CD4-positive, alpha-beta T cell treated with Interleukin-1 beta for 1 hour (primary cell): ENCODE data around the gene MGMT.

Experiments used
- DNase-seq, 2 donors: peaks; one replicate each; pipeline ENCODE4 v3.0.0-alpha.2; 2020 to 2022

MGMT gene

GRCh38 chr10:129629911-129630310 is 162.9 kb downstream of the MGMT start:
- no peak for DNase-seq

GRCh38 chr10:129631006-129631405 is 164.0 kb downstream of the MGMT start:
- DNase-seq: no peak

GRCh38 chr10:129631870-129632623 is 165.0 kb downstream of the MGMT start:
- DNase-seq: no peak

GRCh38 chr10:129637010-129637409 is 170.0 kb downstream of the MGMT start:
- no peak for DNase-seq

- no peak for DNase-seq
Measured at GRCh38 chr10:129637846-129638245, 170.8 kb downstream of the MGMT start.

- no peak for DNase-seq
Measured at GRCh38 chr10:129641351-129641750, 174.3 kb downstream of the MGMT start.

GRCh38 chr10:129641982-129642381 is 174.9 kb downstream of the MGMT start:
- DNase-seq: no peak

- no peak for DNase-seq
Measured at GRCh38 chr10:129642427-129642826, 175.4 kb downstream of the MGMT start.

GRCh38 chr10:129643266-129643665 is 176.2 kb downstream of the MGMT start:
- DNase-seq: no peak

- DNase-seq: no peak
Measured at GRCh38 chr10:129645487-129645886, 178.4 kb downstream of the MGMT start.

GRCh38 chr10:129646973-129647372 is 179.9 kb downstream of the MGMT start:
- no peak for DNase-seq

- no peak for DNase-seq
Measured at GRCh38 chr10:129647590-129647989, 180.5 kb downstream of the MGMT start.

GRCh38 chr10:129648856-129649255 is 181.8 kb downstream of the MGMT start:
- DNase-seq: no peak

GRCh38 chr10:129652021-129652420 is 185.0 kb downstream of the MGMT start:
- DNase-seq: no peak

- no peak for DNase-seq
Measured at GRCh38 chr10:129652521-129653201, 185.6 kb downstream of the MGMT start.

- no peak for DNase-seq
Measured at GRCh38 chr10:129653428-129653827, 186.4 kb downstream of the MGMT start.

- DNase-seq: no peak
Measured at GRCh38 chr10:129653861-129654260, 186.8 kb downstream of the MGMT start.

- no peak for DNase-seq
Measured at GRCh38 chr10:129654461-129654860, 187.4 kb downstream of the MGMT start.

GRCh38 chr10:129655007-129655678 is 188.1 kb downstream of the MGMT start:
- no peak for DNase-seq

GRCh38 chr10:129655679-129656031 is 188.6 kb downstream of the MGMT start:
- no peak for DNase-seq

- DNase-seq: no peak
Measured at GRCh38 chr10:129656642-129657041, 189.6 kb downstream of the MGMT start.

GRCh38 chr10:129657297-129658017 is 190.4 kb downstream of the MGMT start:
- DNase-seq: no peak

- no peak for DNase-seq
Measured at GRCh38 chr10:129658376-129659072, 191.5 kb downstream of the MGMT start.
